HCT116 (cell line): Measurements from ENCODE around the gene C2orf78. TPM values are rescaled to one million over a fixed set of nuclear protein-coding genes. Genes with fewer than 3 reads are reported as not detected.

ENCODE experiments used
- ATAC-seq: fragments of 200-7000 bp; cut with Tn5 transposase; 2 replicates; pipeline ENCODE4 v1.9.1; 2020; ENCODE audit warnings: mild to moderate bottlenecking, moderate library complexity
- BruUV-seq: library from RNA; stranded (reverse); fragments of 400-500 nt; replicated peaks from 2 replicates; lab custom pipeline; 2021; lab: Mats Ljungman, UMichigan
- CTCF ChIA-PET: fragments of 300-600 bp; sonication (Branson Sonifier 250); formaldehyde crosslinking; loops from one replicate; lab custom pipeline; 2021; ENCODE audit warnings: antibody characterized with exemption; lab: Charles Lee
- POLR2A ChIA-PET: fragments of 300-600, 350-600 bp; sonication (Branson Sonifier 250); formaldehyde crosslinking; loops from one replicate; lab custom pipeline; 2021; ENCODE audit warnings: antibody characterized with exemption; lab: Charles Lee
- RAD21 ChIA-PET, 2 experiments: fragments of 300-600 bp; sonication (Branson Sonifier 250); formaldehyde crosslinking; loops; one replicate each; lab custom pipeline; 2023; ENCODE audit warnings: low total read pairs in 2 of 2; ENCODE audit not compliant: uncharacterized antibody in 2 of 2, unreplicated experiment in 2 of 2, low non-redundant PET in 1 of 2; lab: Charles Lee
- DNase-seq: peaks from one replicate; pipeline ENCODE4 v3.0.0-alpha.2; 2010; ENCODE audit warnings: low read depth, low spot score
- H2AFZ ChIP-seq: fragments of 200-600 bp; shearing (Covaris generic), sonication (generic); 2 replicates; pipeline ENCODE4 v1.6.1; 2017; ENCODE audit warnings: low read depth, mixed run types, mixed read lengths, antibody characterized with exemption, low read length; ENCODE audit not compliant: poor library complexity, severe bottlenecking
- H3K27ac ChIP-seq: 2 replicates; pipeline ENCODE4 v1.5.1; 2012; ENCODE audit warnings: low read depth, low read length
- H3K27me3 ChIP-seq: fragments of 200-600 bp; sonication (generic); 2 replicates; pipeline ENCODE4 v1.6.1; 2016; ENCODE audit warnings: mixed run types, low read length, mixed read lengths; ENCODE audit not compliant: insufficient read depth
- H3K36me3 ChIP-seq, 2 experiments: fragments of 200-500 bp in 1 of 2; fragments of 200-600 bp in 1 of 2; sonication (Bioruptor generic) in 1 of 2; sonication (generic) in 1 of 2; 2 replicates each; pipeline versions ENCODE4 v1.5.1 to v1.6.1; 2014 to 2016; ENCODE audit warnings: low read length in 2 of 2, inconsistent platforms in 1 of 2, mixed read lengths in 1 of 2, mixed run types in 1 of 2; ENCODE audit not compliant: insufficient read depth in 2 of 2, control insufficient read depth in 1 of 2
- H3K4me1 ChIP-seq, 2 experiments: fragments of 200-600 bp in 1 of 2; sonication (generic) in 1 of 2; 2 replicates each; pipeline versions ENCODE4 v1.5.1 to v1.6.1; 2012 to 2017; ENCODE audit warnings: low read length in 2 of 2, inconsistent platforms in 1 of 2, mild to moderate bottlenecking in 1 of 2, mixed read lengths in 1 of 2, mixed run types in 1 of 2, moderate library complexity in 1 of 2; ENCODE audit not compliant: insufficient read depth in 2 of 2, control insufficient read depth in 1 of 2
- H3K4me2 ChIP-seq: fragments of 200-600 bp; sonication (generic); 2 replicates; pipeline ENCODE4 v1.6.1; 2017; ENCODE audit warnings: mixed run types, low read length, mixed read lengths
- H3K4me3 ChIP-seq, 2 experiments: fragments of 200-600 bp in 1 of 2; sonication (generic) in 1 of 2; replicated peaks in 1 of 2; 2 replicates each; pipeline ENCODE4 v1.5.1; 2011 to 2016; ENCODE audit warnings: low read length in 2 of 2, control low read depth in 1 of 2, low read depth in 1 of 2, mild to moderate bottlenecking in 1 of 2, mixed read lengths in 1 of 2, mixed run types in 1 of 2
- H3K79me2 ChIP-seq: fragments of 200-600 bp; sonication (generic); 2 replicates; pipeline ENCODE4 v1.6.1; 2017; ENCODE audit warnings: mild to moderate bottlenecking, mixed run types, low read length, moderate library complexity, mixed read lengths; ENCODE audit not compliant: insufficient read depth
- H3K9ac ChIP-seq: fragments of 200-600 bp; sonication (generic); 2 replicates; pipeline ENCODE4 v1.6.1; 2016; ENCODE audit warnings: low read length, mixed read lengths
- H3K9me2 ChIP-seq: fragments of 200-600 bp; sonication (generic), shearing (Covaris generic); 2 replicates; pipeline ENCODE4 v1.6.1; 2017; ENCODE audit warnings: mixed run types, mild to moderate bottlenecking, moderate library complexity; ENCODE audit not compliant: insufficient read depth
- H3K9me3 ChIP-seq, 2 experiments: fragments of 200-500 bp in 1 of 2; fragments of 200-600 bp in 1 of 2; sonication (Bioruptor generic) in 1 of 2; sonication (generic) in 1 of 2; 2 replicates each; pipeline ENCODE4 v1.6.1; 2014 to 2017; ENCODE audit warnings: low read length in 2 of 2, mixed read lengths in 2 of 2, inconsistent platforms in 1 of 2, low read depth in 1 of 2, mild to moderate bottlenecking in 1 of 2, mixed run types in 1 of 2, moderate library complexity in 1 of 2; ENCODE audit not compliant: control insufficient read depth in 1 of 2, insufficient read depth in 1 of 2
- H4K20me1 ChIP-seq: fragments of 200-600 bp; sonication (generic), shearing (Covaris generic); 2 replicates; pipeline ENCODE4 v1.6.1; 2017; ENCODE audit warnings: mixed run types, mild to moderate bottlenecking, moderate library complexity; ENCODE audit not compliant: insufficient read depth
- CBX3 ChIP-seq: IDR thresholded peaks from 2 replicates; pipeline ENCODE4 v1.6.1; 2012; ENCODE audit warnings: low read depth
- CEBPB ChIP-seq: IDR thresholded peaks from 2 replicates; pipeline ENCODE4 v1.6.1; 2012; ENCODE audit warnings: low read depth
- EGR1 ChIP-seq: IDR thresholded peaks from 2 replicates; pipeline ENCODE4 v1.6.1; 2012; ENCODE audit warnings: low read depth
- EZH2 ChIP-seq: fragments of 200-600 bp; sonication (generic); IDR thresholded peaks from 2 replicates; pipeline ENCODE4 v1.6.1; 2017; ENCODE audit warnings: antibody characterized with exemption, mixed run types
- POLR2A ChIP-seq: IDR thresholded peaks from 2 replicates; pipeline ENCODE4 v1.7.0; 2011; ENCODE audit warnings: borderline replicate concordance; ENCODE audit not compliant: insufficient read depth, insufficient read length; ENCODE audit errors: extremely low read depth
- RAD21 ChIP-seq: IDR thresholded peaks from 2 replicates; pipeline ENCODE4 v1.6.1; 2012; ENCODE audit warnings: low read depth, mild to moderate bottlenecking
- SIN3A ChIP-seq: IDR thresholded peaks from 2 replicates; pipeline ENCODE4 v1.6.1; 2012; ENCODE audit warnings: low read depth
- SP1 ChIP-seq: IDR thresholded peaks from 2 replicates; pipeline ENCODE4 v1.6.1; 2012; ENCODE audit warnings: low read depth
- TCF7L2 ChIP-seq: IDR thresholded peaks from 2 replicates; pipeline ENCODE4 v1.7.0; 2011; ENCODE audit warnings: borderline replicate concordance, inconsistent platforms; ENCODE audit not compliant: insufficient read depth, insufficient read length; ENCODE audit errors: extremely low read depth
- YY1 ChIP-seq: IDR thresholded peaks from 2 replicates; pipeline ENCODE4 v1.6.1; 2011; ENCODE audit warnings: low read length, low read depth, moderate library complexity, mild to moderate bottlenecking; ENCODE audit not compliant: insufficient replicate concordance; ENCODE audit errors: extremely low read depth
- ZNF274 ChIP-seq: fragments of 200-500 bp; sonication (Bioruptor generic); IDR thresholded peaks from 2 replicates; pipeline ENCODE4 v1.6.1; 2014; ENCODE audit warnings: mild to moderate bottlenecking, low read depth, low read length, inconsistent platforms
- intact Hi-C: fragments of 100-400 bp; cut with micrococcal nuclease; formaldehyde crosslinking; loops from 2 replicates; pipeline ENCODE4 v1.10.0; 2022
- total RNA-seq: library from RNA; stranded (reverse); gene quantifications from one replicate; pipeline ENCODE4 v1.2.1, GENCODE V29; 2021; ENCODE audit not compliant: unreplicated experiment
- TF ChIP-seq, protein P1 (sequence below): IDR thresholded peaks from 2 replicates; pipeline ENCODE4 v1.6.1; 2012
- TF ChIP-seq, protein P2 (sequence below): IDR thresholded peaks from 2 replicates; pipeline ENCODE4 v1.6.1; 2012; ENCODE audit warnings: low read depth
- TF ChIP-seq, protein P3 (sequence below): IDR thresholded peaks from 2 replicates; pipeline ENCODE4 v1.6.1; 2012

Gene C2orf78
- total RNA-seq, 1 experiment from 2014 or later = 1.5 TPM

DNA sequence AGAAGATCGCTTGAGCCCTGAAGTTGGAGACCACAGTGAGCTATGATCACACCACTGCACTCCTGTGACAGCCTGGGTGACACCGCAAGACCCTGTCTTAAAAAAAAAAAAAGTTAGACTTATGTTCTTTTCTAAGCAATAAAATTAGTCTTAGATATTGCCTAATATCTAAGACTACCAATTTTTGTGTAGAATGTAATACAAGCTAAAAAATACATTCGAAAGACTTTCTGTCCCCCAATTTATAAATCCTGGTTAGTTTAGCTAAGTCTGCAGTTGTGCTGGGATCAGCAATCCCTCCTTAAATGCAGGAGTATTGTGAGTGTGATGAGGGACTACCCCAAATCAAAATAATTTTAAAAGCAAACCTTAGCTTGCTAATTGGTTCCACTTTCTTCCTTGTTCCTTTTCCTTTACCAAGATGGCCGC, 44.4 kb downstream of the C2orf78 start:
- peaks cover 11 to 32% of the 10 kb centered on the region in 2 experiments; a peak in 3 of 4 replicates for H3K4me1 ChIP-seq
- CTCF ChIA-PET = interaction anchor here (0.6 to 2.8 kb wide), 10 partner anchors 8 to 507 kb away, joined by 3 to 14 read pairs (median 5); partner anchors contain the start of gene MOB1A
- ATAC-seq (no peak), DNase-seq (no peak)
- peak overlapping the region; percentile 73 to 95 for H3K4me3 ChIP-seq
- H3K27me3 ChIP-seq = no peaks in the 10 kb centered on the region
- H4K20me1 ChIP-seq = no peaks in the 10 kb centered on the region
- BruUV-seq = TSS peak; percentile 82
- H3K27ac ChIP-seq = peak overlapping the region; percentile 79
- RAD21 ChIA-PET = interaction anchor here (0.7 to 1.0 kb wide), 2 partner anchors 91 to 323 kb away, joined by 3 to 4 read pairs; partner anchors contain the start of gene TPRKB (in 1 of the 2)
- no peaks in the 10 kb centered on the region for H3K9me2 ChIP-seq
- POLR2A ChIA-PET = interaction anchor here (0.8 to 1.7 kb wide), 6 partner anchors 91 to 371 kb away, joined by 3 to 6 read pairs (median 4); partner anchors contain the start of genes BOLA3, MTHFD2 and TPRKB
- intact Hi-C loops = no loop called here
- TF ChIP-seq SIN3A (no peak), CEBPB (no peak), ZNF274 (no peak), CBX3 (no peak), EZH2 (no peak), TCF7L2 (no peak), POLR2A (no peak), SP1 (no peak), RAD21 (no peak), EGR1 (no peak), YY1 (no peak)
- TF ChIP-seq, protein P1, sequence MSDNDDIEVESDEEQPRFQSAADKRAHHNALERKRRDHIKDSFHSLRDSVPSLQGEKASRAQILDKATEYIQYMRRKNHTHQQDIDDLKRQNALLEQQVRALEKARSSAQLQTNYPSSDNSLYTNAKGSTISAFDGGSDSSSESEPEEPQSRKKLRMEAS = no peak
- TF ChIP-seq, protein P2, sequence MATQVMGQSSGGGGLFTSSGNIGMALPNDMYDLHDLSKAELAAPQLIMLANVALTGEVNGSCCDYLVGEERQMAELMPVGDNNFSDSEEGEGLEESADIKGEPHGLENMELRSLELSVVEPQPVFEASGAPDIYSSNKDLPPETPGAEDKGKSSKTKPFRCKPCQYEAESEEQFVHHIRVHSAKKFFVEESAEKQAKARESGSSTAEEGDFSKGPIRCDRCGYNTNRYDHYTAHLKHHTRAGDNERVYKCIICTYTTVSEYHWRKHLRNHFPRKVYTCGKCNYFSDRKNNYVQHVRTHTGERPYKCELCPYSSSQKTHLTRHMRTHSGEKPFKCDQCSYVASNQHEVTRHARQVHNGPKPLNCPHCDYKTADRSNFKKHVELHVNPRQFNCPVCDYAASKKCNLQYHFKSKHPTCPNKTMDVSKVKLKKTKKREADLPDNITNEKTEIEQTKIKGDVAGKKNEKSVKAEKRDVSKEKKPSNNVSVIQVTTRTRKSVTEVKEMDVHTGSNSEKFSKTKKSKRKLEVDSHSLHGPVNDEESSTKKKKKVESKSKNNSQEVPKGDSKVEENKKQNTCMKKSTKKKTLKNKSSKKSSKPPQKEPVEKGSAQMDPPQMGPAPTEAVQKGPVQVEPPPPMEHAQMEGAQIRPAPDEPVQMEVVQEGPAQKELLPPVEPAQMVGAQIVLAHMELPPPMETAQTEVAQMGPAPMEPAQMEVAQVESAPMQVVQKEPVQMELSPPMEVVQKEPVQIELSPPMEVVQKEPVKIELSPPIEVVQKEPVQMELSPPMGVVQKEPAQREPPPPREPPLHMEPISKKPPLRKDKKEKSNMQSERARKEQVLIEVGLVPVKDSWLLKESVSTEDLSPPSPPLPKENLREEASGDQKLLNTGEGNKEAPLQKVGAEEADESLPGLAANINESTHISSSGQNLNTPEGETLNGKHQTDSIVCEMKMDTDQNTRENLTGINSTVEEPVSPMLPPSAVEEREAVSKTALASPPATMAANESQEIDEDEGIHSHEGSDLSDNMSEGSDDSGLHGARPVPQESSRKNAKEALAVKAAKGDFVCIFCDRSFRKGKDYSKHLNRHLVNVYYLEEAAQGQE = no peak
- TF ChIP-seq, protein P3, sequence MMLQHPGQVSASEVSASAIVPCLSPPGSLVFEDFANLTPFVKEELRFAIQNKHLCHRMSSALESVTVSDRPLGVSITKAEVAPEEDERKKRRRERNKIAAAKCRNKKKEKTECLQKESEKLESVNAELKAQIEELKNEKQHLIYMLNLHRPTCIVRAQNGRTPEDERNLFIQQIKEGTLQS = no peak
- H2AFZ ChIP-seq = peak overlapping the region; percentile 89
- no peaks in the 10 kb centered on the region for H3K9me3 ChIP-seq
- peaks cover 29% of the 10 kb centered on the region for H3K79me2 ChIP-seq
- H3K36me3 ChIP-seq = peaks cover 7 to 15% of the 10 kb centered on the region in 2 experiments; a peak in 3 of 4 replicates
- peak overlapping the region; percentile 80 for H3K4me2 ChIP-seq
- H3K9ac ChIP-seq = peak overlapping the region; percentile 87
